Esophagus muscularis mucosa (tissue), 4 donors: ENCODE measurements around the gene SLC24A3. TPM values are rescaled to one million over a fixed set of nuclear protein-coding genes. Genes with fewer than 3 reads are reported as not detected.

ENCODE experiments used
- DNase-seq: peaks from one replicate; pipeline ENCODE4 v3.0.0-alpha.2; 2017; ENCODE audit errors: extremely low spot score
- H3K27ac ChIP-seq, 4 donors: fragments of 200-600 bp; sonication (generic); replicated peaks in 1 of 4; 1 replicate in 3 of 4; 2 replicates in 1 of 4; pipeline ENCODE4 v1.5.1; 2016 to 2019; ENCODE audit warnings: mild to moderate bottlenecking in 1 of 4
- H3K27me3 ChIP-seq, 4 donors: fragments of 200-600 bp; sonication (generic); one replicate each; pipeline versions ENCODE4 v1.5.1 to v1.6.0; 2016 to 2019
- H3K36me3 ChIP-seq, 4 donors: fragments of 200-600 bp; sonication (generic); one replicate each; pipeline ENCODE4 v1.5.1; 2016 to 2019
- H3K4me1 ChIP-seq, 4 donors: fragments of 200-600 bp; sonication (generic); one replicate each; pipeline ENCODE4 v1.5.1; 2016 to 2019
- H3K4me3 ChIP-seq, 4 donors: fragments of 200-600 bp; sonication (generic); 1 replicate in 2 of 4; 2 replicates in 2 of 4; pipeline ENCODE4 v1.5.1; 2016 to 2019; ENCODE audit warnings: mild to moderate bottlenecking in 4 of 4, moderate library complexity in 1 of 4
- H3K9me3 ChIP-seq, 4 donors: fragments of 200-600 bp; sonication (generic); 1 replicate in 3 of 4; 2 replicates in 1 of 4; pipeline ENCODE4 v1.5.1; 2016 to 2019
- EP300 ChIP-seq: sonication (generic); formaldehyde crosslinking; IDR thresholded peaks from one replicate; pipeline ENCODE4 v1.6.1; 2017; ENCODE audit warnings: antibody characterized with exemption
- POLR2A ChIP-seq: fragments of 450-650 bp; IDR thresholded peaks from one replicate; pipeline ENCODE4 v1.6.1; 2017; ENCODE audit warnings: antibody characterized with exemption, moderate library complexity, mild to moderate bottlenecking, low read depth
- POLR2AphosphoS5 ChIP-seq, 2 donors: sonication (generic); formaldehyde crosslinking; IDR thresholded peaks; one replicate each; pipeline ENCODE4 v1.6.1; 2017; ENCODE audit warnings: antibody characterized with exemption in 2 of 2
- WGBS: methylation state at CpG from one replicate; pipeline ENCODE4 v1.1.5; 2018; 5-methylcytosine and 5-hydroxymethylcytosine counted together
- intact Hi-C: fragments of 100-400 bp; cut with DNase I; formaldehyde crosslinking; loops from one replicate; pipeline ENCODE4 v1.15.1; 2023
- total RNA-seq, 4 donors: library from RNA; depleted of rRNA; stranded (reverse); fragments of >200 nt; gene quantifications; one replicate each; pipeline versions ENCODE4 v1.1.0 to v1.2.1, GENCODE V29; 2016
- TF ChIP-seq, protein P1 (sequence below), 3 experiments: fragments of 200-600 bp in 2 of 3; fragments of 450-650 bp in 1 of 3; sonication (generic) in 2 of 3; IDR thresholded peaks; one replicate each; pipeline ENCODE4 v1.5.1; 2017 to 2019; ENCODE audit warnings: antibody characterized with exemption in 3 of 3, mild to moderate bottlenecking in 2 of 3, moderate library complexity in 1 of 3

SLC24A3 gene
- total RNA-seq, 4 donors from 2014 or later: 4.6 to 11.5 (median 6.6) TPM

DNA sequence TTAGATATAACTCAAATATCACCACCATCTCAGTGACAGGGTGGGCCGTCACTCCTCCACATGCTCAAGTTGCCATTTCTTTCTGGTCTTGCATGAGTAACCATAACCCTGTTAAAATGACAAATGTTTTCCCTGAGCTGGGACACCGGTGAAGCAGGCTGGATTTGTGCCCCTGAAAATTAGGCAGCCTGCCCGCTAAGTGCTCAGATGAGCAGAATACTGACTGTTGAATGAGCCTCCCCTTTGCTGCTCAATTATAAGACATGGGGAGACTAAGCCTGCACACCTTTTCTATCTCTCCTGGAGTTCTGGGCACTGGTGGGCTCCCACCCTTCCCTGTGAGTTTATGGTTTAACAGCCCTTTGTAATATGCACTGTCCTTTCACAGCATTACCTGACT, 161.8 kb downstream of the SLC24A3 start:
- Histone ChIP-seq H3K4me3 (no peak overlapping the region), H3K27ac (no peak overlapping the region), H3K27me3 (no peaks in the 10 kb centered on the region), H3K36me3 (no peaks in the 10 kb centered on the region), H3K4me1 (peaks cover 0 to 19% (median 11%) of the 10 kb centered on the region in 4 donors), H3K9me3 (no peaks in the 10 kb centered on the region)
- DNase-seq: peak; percentile 62
- intact Hi-C loops: no loop called here
- TF ChIP-seq, protein P1, sequence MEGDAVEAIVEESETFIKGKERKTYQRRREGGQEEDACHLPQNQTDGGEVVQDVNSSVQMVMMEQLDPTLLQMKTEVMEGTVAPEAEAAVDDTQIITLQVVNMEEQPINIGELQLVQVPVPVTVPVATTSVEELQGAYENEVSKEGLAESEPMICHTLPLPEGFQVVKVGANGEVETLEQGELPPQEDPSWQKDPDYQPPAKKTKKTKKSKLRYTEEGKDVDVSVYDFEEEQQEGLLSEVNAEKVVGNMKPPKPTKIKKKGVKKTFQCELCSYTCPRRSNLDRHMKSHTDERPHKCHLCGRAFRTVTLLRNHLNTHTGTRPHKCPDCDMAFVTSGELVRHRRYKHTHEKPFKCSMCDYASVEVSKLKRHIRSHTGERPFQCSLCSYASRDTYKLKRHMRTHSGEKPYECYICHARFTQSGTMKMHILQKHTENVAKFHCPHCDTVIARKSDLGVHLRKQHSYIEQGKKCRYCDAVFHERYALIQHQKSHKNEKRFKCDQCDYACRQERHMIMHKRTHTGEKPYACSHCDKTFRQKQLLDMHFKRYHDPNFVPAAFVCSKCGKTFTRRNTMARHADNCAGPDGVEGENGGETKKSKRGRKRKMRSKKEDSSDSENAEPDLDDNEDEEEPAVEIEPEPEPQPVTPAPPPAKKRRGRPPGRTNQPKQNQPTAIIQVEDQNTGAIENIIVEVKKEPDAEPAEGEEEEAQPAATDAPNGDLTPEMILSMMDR (IDR thresholded peaks at IDR 0.05): no peak
- TF ChIP-seq POLR2A (no peak), POLR2AphosphoS5 (IDR thresholded peaks at IDR 0.05) (no peak), EP300 (no peak)
- 65% methylated on average over 3 of the region's 3 CpGs for WGBS

DNA sequence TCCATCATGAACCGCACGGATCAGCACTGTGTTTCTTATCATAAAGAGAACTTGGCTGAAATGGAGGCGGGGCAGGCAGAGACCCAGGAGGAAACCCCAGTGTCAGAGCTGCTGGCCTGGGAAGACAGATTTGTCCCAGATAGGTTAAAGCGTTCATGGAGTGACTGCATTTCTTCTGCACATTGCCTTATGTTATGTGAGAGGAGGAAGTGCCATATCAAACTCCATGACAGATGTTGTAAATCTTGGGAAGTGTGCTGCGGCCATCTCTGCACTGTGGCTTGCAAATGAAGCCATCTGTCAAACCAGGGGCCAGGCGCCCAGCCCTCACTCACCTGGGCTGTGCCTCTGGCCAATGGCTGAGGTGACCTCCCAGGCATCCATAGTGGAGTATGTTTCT, 163.0 kb downstream of the SLC24A3 start:
- peaks cover 0 to 16% (median 10%) of the 10 kb centered on the region in 4 donors for H3K4me1 ChIP-seq
- TF ChIP-seq EP300: no peak
- TF ChIP-seq, protein P1 (IDR thresholded peaks at IDR 0.05): no peak
- no peak for TF ChIP-seq POLR2A
- TF ChIP-seq POLR2AphosphoS5 (IDR thresholded peaks at IDR 0.05): no peak
- no peaks in the 10 kb centered on the region for H3K36me3 ChIP-seq
- intact Hi-C loops: no loop called here
- H3K27me3 ChIP-seq: no peaks in the 10 kb centered on the region
- H3K27ac ChIP-seq: no peak overlapping the region
- peak; percentile 78 for DNase-seq
- WGBS: 67% methylated on average over 6 of the region's 6 CpGs
- no peak overlapping the region for H3K4me3 ChIP-seq
- H3K9me3 ChIP-seq: no peaks in the 10 kb centered on the region

DNA sequence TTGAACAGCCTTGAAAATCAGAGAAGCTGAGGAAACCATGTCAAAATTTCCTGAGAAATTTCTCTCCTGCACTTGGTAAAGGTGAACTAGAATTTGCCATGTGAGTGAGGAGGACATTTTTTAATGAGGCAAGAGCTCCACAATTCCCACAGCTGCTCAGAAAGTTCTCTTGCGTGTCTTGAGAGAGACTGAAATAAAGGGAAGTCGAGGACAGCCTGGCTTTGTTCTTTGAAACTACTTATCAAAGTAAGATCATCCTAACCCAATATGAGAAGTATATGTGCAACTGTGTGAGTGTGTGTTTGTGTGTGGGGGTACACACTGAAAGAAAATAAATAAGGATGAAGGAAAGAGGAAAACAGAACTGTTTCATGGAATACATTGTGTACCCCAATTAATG, 163.4 kb downstream of the SLC24A3 start:
- Histone ChIP-seq H3K36me3 (no peaks in the 10 kb centered on the region), H3K4me1 (peaks cover 0 to 12% (median 9%) of the 10 kb centered on the region in 4 donors), H3K27ac (no peak overlapping the region), H3K4me3 (no peak overlapping the region), H3K27me3 (no peaks in the 10 kb centered on the region), H3K9me3 (no peaks in the 10 kb centered on the region)
- TF ChIP-seq POLR2AphosphoS5 (IDR thresholded peaks at IDR 0.05): no peak
- TF ChIP-seq EP300: no peak
- TF ChIP-seq, protein P1 (IDR thresholded peaks at IDR 0.05): no peak
- TF ChIP-seq POLR2A: no peak
- intact Hi-C loops: no loop called here
- DNase-seq: no peak
- WGBS: 68% methylated on average over 2 of the region's 2 CpGs

DNA sequence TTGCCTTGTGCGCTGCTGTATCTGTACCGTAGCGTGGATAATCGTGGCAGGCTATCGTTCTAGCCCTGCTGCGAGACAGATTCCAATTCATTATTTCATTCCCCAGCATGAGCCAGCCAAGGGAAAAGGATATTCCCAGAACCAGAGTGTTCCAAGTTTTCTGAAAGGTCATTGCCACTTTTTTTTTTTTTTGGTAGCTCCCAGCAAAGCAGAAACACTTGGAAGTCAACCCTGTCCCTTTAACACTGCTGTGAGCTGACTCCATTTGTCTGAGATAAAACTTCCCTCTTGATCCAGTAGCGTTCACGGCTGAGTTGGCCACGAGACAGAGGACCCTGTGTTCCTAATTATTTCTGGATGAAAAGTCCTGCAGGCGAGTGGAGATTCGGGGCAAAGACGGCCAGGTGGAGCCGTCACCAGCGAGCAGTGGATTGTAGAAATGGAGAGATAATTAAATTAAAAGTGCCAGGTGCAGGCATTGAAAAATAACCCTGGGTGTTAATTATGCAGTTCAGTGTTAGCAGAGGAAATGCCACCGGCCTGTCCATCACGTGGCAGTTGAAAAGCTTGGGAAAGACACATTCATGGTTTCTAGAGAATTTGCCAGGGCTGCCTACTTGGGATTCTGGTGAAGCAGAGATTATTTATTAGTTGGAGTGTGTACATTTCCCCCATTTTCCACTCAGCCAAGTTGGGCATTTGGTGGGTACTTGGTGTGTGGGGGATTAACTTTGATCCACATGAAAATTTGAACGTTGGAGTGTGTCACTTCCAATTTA, 164.2 kb downstream of the SLC24A3 start:
- H3K4me3 ChIP-seq: no peak overlapping the region
- H3K27ac ChIP-seq: no peak overlapping the region
- peak; percentile 37 for DNase-seq
- intact Hi-C loops: no loop called here
- H3K4me1 ChIP-seq: peaks cover 0 to 12% (median 9%) of the 10 kb centered on the region in 4 donors
- H3K27me3 ChIP-seq: no peaks in the 10 kb centered on the region
- 73% methylated on average over 17 of the region's 17 CpGs for WGBS
- H3K9me3 ChIP-seq: no peaks in the 10 kb centered on the region
- TF ChIP-seq, protein P1 (IDR thresholded peaks at IDR 0.05): no peak
- TF ChIP-seq POLR2A: no peak
- no peak for TF ChIP-seq POLR2AphosphoS5 (IDR thresholded peaks at IDR 0.05)
- no peak for TF ChIP-seq EP300
- no peaks in the 10 kb centered on the region for H3K36me3 ChIP-seq
